Ureter (tissue), 1 donor: ENCODE measurements around the gene SCARF2. TPM values are rescaled to one million over a fixed set of nuclear protein-coding genes. Genes with fewer than 3 reads are reported as not detected.
"Not testable (repeated sequence)": the region's sequence is repeated elsewhere in the genome, so short reads cannot be mapped to it uniquely, and the experiment has no call there.

Experiments used
- DNase-seq: peaks from one replicate; pipeline ENCODE4 v3.0.0-alpha.2; 2020; ENCODE audit warnings: low spot score
- total RNA-seq: library from RNA; stranded (reverse); gene quantifications from one replicate; pipeline ENCODE4 v1.2.4, GENCODE V29; 2023
- donor health status: DM: yes; HTN: yes; CAD: no.

SCARF2 gene
- total RNA-seq, 1 donor from 2014 or later: 11.0 TPM

DNA sequence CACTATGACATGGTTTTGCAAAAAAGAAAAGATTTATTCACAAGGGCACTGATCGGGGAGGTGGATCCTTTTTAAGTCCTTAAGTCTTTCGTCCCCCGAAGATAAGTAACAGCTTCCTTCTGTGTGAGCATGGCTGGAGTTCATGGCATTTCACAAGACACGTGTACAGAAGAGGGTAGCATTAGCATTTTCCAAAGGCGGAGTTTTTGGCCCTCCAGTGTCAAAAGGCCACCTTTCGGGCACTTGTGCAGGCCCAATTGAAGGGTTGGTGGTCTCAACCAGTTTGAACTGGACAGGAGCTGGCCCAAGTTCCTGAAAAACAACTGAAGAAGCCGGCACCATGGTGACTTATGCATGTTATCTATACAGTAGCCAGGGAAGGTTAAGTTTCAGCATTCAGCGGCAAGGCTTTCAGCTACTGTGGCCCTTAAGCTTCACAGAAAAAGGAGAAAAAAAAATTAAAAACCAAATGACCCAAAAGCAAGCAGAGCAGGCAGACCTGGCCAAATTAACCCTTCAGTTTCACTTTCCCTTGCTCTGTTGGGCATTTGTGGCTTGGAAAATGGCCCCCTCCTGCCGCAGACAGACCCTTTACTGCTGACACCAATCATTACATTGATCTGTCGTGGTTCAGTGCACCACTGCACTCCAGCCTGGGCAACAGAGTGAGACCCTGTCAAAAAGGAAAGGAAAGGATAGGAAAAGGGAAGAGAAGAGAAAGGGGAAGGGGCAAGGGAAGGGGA is 25.0 kb downstream of the SCARF2 start:
- no peak for DNase-seq

DNA sequence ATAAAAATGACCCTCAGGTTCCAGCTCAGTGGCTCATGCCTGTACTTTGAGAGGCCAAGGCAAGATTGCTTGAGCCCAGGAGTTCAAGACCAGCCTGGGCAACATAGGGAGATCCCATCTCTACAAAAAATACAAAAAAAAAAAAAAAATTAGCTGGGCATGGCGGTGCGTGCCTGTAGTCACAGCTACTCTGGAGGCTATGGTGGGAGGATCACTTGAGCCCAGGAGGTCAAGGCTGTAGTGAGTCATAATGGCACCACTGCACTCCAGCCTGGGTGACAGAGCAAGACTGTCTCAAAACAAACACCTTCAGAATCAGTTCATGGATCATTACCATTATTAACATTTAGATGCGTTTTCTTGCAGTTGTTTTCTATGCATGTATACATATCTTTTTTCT is 28.2 kb downstream of the SCARF2 start:
- not testable (repeated sequence) for DNase-seq

DNA sequence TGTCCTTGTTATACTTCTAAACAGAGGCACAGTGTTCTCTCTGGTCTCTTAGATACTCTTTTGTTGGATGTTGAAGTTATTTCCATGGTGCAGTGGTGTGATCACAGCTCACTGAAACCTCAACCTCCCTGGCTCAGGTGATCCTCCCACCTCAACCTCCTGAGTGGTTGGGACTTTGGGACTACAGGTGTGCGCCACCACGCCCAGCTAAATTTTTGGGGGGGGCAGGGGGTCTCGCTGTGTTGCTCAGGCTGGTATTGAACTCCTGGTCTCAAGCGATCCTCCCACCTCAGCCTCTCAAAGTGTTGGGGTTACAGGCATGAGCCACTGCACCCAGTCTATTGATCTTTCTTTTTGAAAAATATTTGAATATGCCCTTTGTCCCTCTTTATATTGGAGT is 28.7 kb downstream of the SCARF2 start:
- DNase-seq: peak; percentile 13

DNA sequence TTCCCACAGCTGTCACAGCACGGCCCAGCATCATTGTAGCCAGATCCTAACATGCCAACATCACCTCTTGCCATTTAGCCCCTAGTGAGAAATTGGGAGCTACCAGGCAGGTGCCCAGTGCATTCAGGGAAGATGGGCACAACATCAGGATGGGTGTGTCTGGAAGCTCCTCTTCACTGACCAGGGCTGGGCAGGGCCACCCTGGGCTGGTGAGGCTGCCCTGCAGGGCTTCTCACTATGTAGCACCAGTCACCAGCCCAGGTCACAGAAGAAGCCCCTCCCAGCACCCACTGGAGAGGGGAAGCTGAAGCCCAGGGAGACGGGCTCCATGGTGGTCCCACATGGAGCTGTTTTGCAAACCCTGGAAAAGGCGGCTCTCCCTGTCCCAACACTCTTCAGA is 29.8 kb downstream of the SCARF2 start:
- DNase-seq: peak; percentile 35

DNA sequence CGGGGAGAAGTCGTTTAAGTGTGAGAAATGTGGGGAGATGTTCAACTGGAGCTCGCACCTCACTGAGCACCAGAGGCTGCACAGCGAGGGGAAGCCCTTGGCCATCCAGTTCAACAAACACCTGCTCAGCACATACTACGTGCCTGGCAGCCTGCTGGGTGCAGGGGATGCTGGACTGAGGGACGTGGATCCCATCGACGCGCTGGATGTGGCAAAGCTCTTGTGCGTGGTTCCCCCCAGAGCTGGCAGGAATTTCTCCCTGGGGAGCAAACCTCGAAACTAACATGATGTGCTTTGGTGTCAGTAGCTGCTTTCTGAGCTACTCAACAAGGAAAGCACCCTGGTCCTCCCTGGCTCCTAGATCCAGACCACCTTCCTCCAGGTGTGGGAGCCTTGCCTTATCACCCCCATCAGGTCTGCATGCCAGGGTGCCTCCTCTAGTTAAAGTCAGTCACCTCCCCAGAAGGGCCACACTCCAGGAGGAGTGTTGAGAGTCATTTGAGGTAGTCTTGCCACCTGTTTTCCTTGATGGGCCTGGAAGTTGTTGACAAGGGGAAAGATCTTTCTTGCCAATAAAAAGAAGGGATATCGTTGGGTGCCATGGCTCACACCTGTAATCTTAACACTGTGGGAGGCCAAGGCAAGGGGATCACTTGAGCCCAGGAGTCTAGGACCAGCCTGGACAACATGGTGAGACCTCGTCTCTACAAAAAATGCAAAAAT is 30.8 kb downstream of the SCARF2 start:
- DNase-seq: peak; percentile 23

DNA sequence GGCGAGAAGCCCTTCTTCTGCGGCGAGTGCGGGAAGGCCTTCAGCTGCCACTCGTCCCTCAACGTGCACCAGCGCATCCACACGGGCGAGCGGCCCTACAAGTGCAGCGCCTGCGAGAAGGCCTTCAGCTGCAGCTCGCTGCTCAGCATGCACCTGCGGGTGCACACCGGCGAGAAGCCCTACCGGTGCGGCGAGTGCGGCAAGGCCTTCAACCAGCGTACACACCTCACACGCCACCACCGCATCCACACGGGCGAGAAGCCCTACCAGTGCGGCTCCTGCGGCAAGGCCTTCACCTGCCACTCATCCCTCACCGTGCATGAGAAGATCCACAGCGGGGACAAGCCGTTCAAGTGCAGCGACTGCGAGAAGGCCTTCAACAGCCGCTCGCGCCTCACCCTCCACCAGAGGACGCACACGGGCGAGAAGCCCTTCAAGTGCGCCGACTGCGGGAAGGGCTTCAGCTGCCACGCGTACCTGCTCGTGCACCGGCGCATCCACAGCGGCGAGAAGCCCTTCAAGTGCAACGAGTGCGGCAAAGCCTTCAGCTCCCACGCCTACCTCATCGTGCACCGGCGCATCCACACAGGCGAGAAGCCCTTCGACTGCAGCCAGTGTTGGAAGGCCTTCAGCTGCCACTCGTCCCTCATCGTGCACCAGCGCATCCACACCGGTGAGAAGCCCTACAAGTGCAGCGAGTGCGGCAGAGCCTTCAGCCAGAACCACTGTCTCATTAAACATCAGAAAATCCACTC is 31.5 kb downstream of the SCARF2 start:
- peak; percentile 36 for DNase-seq

DNA sequence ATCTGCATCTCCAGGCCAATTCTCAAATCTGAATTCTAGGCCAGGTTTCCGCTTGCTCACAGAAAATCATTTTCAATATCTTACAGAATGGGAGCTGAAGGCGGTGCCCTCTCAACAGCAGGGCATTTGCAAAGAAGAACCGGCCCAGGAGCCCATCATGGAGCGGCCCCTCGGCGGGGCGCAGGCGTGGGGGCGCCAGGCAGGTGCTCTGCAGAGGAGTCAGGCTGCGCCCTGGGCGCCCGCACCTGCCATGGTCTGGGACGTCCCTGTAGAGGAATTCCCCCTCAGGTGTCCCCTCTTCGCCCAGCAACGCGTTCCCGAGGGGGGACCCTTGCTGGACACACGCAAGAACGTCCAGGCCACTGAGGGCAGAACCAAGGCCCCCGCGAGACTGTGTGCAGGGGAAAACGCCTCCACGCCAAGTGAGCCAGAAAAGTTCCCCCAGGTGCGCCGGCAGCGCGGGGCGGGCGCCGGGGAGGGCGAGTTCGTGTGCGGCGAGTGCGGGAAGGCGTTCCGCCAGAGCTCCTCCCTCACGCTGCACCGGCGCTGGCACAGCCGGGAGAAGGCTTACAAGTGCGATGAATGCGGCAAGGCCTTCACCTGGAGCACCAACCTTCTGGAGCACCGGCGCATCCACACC is 32.2 kb downstream of the SCARF2 start:
- peak; percentile 32 for DNase-seq

DNA sequence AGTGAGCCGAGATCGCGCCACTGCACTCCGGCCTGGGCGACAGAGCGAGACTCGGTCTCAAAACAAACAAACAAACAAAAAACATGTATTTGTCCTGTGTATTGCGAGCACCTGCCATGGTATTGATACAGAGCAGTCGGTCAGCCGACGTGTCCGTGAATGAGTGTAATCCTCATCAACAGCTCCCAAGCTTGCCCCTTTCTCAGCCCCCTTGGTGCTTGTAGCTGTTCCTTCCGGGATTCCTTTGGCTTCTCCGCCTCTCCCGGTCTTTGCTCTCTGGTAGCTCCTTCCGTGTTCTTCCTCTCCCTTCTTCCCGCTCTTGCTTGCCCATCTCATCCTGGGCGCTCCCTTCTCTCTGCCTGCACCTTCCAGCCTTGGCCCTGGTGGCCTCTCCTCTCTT is 32.7 kb downstream of the SCARF2 start:
- DNase-seq: peak; percentile 24

DNA sequence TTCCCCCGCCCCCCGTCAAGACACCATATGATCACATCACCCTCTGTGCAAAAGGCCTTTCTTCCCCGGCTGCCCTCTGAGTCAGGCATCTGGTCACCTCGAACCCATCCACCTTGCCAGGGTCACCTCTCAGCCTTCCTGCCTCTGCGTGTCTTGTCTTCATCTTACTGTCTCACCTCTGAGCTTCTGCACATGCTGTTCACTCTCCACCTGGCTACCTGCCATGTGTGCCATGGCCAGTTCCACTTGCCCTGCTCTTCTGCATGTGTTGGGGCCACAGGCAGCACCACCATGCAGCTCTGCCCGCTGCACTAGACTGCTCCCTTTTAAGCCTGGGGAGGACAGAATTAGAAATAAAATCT is 33.9 kb downstream of the SCARF2 start:
- DNase-seq: peak; percentile 31

DNA sequence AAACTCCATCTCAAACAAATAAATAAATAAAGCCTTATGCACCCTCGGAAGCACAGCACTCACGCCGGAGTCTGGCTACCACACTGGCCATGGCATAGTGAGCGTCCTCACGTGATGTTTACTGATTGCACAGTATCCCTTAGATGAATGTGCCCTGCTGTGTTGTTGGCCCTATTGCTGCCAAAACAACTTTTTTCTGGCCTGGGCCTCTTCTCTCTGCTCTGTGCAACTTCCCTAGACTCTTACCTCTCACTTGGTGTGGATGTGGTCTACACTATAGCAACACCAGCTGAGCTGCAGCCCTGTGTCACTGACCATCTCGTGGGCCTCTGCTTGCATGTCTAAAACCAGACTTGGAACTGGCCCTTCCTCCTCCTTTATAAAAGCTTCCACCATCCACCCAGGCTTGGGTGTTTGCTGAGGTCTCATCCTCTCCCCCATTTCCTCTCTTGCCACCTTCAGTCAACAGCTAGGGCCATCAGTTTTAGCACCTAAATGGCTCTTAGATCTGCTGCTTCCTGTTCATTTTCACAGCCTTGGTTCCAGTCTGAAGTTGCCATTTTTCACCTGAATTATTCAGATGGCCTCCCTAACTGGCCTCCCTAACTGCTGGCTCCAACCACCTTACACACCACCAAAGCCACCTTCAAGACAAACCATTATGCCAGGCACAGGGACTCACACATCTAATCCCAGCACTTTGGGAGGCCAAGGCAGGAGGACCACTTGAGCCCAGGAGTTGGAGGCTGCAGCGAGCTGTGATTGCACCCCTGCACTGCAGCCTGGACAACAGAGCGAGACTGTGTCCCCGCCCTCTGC is 34.5 kb downstream of the SCARF2 start:
- DNase-seq: peak; percentile 12

DNA sequence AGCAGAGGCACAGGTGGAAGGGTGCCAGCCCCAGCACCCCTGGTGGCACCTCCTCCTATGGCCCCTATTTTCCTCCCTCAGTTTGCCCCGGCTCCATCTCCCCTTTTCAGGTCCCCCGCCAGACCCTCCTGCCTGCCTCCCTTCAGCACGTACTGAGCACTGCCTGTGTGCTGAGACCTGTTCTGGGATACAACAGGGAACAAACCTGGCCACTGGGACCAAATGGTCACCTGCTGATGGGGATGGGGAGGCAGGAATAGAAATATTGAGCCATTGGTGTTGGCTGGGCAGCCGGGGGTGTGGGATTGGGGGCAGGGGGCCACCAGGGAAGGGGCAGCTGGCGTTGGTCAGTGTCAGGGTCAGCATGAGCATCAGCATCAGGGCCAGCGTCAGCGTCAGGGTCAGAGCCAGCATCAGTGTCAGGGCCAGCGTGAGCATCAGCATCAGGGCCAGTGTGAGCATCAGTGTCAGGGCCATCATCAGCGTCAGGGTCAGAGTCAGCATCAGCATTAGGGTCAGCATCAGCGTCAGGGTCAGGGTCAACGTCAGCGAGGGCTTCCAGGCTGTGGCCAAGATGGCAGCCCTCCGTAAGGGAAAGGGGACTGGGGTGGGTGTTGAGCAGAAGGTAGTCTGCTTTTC is 36.1 kb downstream of the SCARF2 start:
- DNase-seq: peak; percentile 42

DNA sequence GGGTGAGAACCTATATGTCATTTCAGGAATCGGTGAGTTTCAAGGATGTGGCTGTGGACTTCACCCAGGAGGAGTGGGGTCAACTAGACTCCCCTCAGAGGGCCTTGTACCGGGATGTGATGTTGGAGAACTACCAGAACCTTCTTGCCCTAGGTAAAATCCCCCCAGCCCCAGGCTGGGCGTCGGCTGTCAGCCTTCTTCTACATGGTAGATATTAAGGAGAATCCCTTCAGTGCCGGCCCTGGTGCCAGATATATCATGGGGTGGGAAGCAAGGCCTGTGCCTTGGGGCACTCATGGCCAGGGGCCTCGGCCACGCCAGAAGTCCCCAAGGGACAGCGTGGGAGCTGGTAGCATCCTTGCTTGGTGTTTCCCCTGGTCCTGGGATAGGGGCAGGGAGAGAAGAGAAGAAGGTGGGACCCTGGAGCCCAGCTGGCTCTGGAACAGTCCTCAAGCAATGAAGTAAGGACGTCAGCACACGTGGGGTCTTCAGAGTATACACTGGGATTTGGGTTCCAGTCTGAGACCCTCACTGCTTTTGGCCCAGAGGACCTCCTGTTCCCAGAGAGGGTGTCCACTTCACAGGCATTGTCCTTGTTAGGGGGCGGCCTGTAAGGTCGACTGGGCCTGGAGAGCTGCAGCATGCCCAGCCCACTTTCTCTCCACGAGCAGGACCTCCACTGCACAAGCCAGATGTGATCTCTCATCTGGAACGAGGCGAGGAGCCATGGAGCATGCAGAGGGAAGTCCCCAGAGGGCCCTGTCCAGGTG is 36.8 kb downstream of the SCARF2 start:
- peak; percentile 35 for DNase-seq

DNA sequence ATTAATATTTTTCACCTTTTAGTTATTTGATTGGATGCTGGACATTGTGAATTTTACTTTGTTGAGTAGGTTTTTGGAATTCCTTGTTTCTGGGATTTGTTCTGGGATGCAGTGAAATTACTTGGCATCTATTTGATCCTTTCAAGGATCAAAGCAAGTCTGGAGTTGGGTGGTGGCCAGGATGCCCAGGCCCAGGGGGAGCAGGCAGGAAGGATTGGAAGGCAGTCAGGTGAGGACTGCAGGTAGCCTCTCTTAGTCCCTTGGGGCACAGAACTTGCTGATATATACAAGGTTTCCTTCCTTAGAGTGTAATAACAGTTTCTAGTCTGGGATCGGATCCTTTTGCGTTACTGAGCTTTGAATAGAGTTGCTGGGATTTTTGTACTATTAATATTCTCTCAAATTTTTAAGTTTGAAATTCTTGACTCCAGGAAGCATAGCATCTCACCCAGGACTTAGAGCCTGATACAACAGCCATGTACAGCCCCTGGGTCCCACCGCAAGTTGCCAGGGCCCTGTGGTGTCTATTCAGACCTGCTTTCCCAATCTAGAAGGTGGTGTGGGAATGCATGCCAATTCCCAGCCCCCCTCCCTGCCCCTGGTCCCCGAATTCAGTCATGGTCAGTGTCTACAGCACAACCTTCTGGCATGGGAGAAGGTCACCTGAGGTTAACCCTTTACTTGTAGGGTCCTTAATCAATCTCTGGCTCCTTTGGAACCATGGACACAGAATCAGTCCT is 37.6 kb downstream of the SCARF2 start:
- peak; percentile 22 for DNase-seq

DNA sequence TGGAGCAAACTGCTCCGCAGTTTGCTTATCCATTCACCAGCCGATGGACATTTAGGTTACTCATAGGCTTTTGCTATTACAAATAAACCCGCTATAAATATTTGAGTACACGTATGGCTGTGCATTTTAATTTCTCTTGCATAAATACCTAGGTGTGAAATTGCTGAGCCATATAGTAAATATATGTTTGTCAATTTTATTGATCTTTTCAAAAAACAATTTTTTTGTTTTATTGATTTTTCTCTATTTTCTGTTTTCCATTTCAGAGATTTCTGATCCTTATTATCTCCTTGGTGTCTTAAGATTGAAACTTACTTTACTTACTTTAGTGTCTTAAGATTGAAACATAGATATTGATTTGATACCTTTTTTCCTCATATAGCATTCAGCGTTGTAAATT is 39.2 kb downstream of the SCARF2 start:
- no peak for DNase-seq

DNA sequence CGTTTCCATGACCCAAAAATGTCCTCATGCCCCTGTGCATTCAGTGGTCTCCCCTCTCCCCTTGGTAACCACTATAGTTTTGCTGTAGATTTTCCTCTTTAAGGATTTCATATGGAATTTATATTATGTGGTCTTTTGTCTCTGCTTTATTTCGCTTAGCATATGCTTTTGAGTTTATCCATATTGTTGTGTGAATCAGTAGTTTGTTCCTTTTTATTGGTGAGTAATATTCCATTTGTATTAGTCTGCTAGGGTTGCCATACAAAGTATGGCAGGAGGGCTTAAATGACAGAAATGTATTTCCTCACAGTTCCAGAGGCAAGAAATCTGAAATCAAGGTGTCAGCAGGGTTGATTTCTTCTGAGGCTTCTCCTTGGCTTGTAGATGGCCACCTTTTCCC is 40.1 kb downstream of the SCARF2 start:
- no peak for DNase-seq

DNA sequence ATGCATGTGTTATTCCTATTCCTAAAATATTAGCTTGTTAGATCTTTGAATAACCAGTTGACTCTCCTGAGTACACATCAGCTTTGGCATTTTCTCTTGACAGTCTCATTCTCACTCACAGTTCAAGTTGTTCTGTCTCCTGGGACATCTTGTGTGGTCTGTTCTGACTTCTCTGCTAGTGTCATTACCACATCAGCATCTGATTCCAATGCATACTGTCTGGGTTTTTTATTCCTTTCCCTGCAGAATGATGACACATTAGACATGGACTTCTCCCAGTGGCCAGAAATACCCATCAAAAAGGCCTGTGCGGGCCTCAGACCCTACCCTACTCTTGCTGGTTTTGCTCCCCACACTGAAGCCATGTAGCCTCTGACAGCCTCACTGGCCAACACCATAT is 41.0 kb downstream of the SCARF2 start:
- peak; percentile 4 for DNase-seq

DNA sequence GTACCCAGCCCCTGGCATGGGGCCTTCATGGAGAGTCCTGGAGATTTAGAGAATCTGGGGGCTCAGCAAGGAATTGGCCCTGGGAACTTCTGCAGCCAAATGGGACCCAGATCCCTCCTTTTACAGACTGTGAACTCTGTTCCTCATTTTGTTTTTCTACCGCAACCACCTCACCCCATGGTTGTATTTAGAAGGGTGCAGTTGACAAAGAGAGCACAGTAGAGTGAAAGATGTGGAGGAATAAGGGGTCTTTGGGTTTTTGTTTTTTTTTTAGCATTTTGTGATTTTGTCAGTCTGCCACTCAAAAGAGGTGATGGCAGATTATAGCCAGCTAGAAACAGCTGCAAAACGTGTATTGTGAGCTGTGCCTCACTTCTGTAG is 41.7 kb downstream of the SCARF2 start:
- no peak for DNase-seq

DNA sequence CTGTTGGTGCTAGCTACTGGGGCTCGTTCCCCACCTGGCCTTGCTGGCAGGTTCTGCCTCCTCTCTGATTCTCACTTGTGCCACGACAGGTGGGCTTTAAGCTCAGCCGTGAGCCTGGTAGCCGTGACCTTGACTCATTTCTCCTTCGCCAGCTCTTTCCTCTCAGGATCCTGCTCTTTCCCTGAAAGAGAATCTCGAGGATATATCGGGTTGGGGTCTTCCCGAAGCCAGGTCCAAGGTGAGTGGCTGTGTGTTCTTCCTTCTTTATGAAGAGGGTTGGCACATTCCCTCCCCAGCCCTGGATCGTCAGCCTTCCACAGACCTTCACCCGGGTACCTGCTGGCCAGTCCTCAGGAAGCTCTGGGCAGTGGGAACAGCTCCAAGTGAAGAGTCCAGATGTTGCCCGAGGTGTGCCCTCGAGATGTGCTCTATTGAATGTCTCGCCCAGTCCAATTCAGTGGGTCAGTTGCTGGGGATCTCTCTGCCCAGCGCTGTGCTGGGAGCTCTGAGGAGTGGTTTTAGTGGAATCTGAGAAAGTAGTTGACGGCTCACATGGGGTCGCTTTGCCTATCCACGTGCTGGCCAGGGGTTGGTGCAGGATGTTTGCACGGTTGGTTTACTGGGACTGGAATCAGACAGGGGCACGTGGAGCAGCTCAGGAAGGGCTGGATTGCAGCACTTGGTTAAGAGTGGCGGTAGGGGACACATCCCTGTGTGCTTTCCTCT is 42.3 kb downstream of the SCARF2 start:
- DNase-seq: peak; percentile 39
